Tibial nerve (tissue), 4 donors: ENCODE measurements around the gene CGREF1. TPM values are rescaled to one million over a fixed set of nuclear protein-coding genes. Genes with fewer than 3 reads are reported as not detected.

ENCODE experiments used
- DNase-seq, 2 donors: peaks; one replicate each; pipeline ENCODE4 v3.0.0-alpha.2; 2019; ENCODE audit warnings: low spot score in 2 of 2
- H3K27ac ChIP-seq, 4 donors: fragments of 200-600 bp; sonication (generic) in 3 of 4; one replicate each; pipeline ENCODE4 v1.5.1; 2017 to 2019; ENCODE audit warnings: mild to moderate bottlenecking in 1 of 4
- H3K27me3 ChIP-seq, 2 donors: fragments of 200-600 bp; sonication (generic) in 1 of 2; one replicate each; pipeline versions ENCODE4 v1.5.1 to v1.6.0; 2017 to 2019
- H3K36me3 ChIP-seq, 3 donors: fragments of 200-600 bp; sonication (generic); one replicate each; pipeline ENCODE4 v1.5.1; 2018 to 2019
- H3K4me1 ChIP-seq, 4 donors: fragments of 200-600 bp; sonication (generic) in 3 of 4; one replicate each; pipeline ENCODE4 v1.5.1; 2017 to 2019
- H3K4me3 ChIP-seq, 4 donors: fragments of 200-600 bp; sonication (generic) in 3 of 4; one replicate each; pipeline ENCODE4 v1.5.1; 2017 to 2019; ENCODE audit warnings: mild to moderate bottlenecking in 1 of 4, moderate library complexity in 1 of 4
- H3K9me3 ChIP-seq, 4 donors: fragments of 200-600 bp; sonication (generic) in 3 of 4; one replicate each; pipeline ENCODE4 v1.5.1; 2017 to 2019
- EP300 ChIP-seq, 2 donors: sonication (generic); formaldehyde crosslinking; IDR thresholded peaks; one replicate each; pipeline ENCODE4 v1.6.1; 2017; ENCODE audit warnings: antibody characterized with exemption in 2 of 2, mild to moderate bottlenecking in 1 of 2
- POLR2A ChIP-seq, 2 donors: fragments of 450-650 bp; IDR thresholded peaks; one replicate each; pipeline ENCODE4 v1.6.1; 2017; ENCODE audit warnings: antibody characterized with exemption in 2 of 2, mild to moderate bottlenecking in 2 of 2, moderate library complexity in 2 of 2
- whole genome bisulfite sequencing, 2 donors: methylation state at CpG; one replicate each; pipeline ENCODE4 v1.1.5; 2018; 5-methylcytosine and 5-hydroxymethylcytosine counted together
- total RNA-seq, 4 donors: library from RNA; depleted of rRNA; stranded (reverse); fragments of >200 nt; gene quantifications; one replicate each; pipeline ENCODE4 v1.1.0, GENCODE V29; 2016
- TF ChIP-seq, protein P1 (sequence below), 5 experiments: fragments of 200-600 bp in 3 of 5; fragments of 450-650 bp in 2 of 5; sonication (generic) in 3 of 5; IDR thresholded peaks; one replicate each; pipeline ENCODE4 v1.5.1; 2016 to 2019; ENCODE audit warnings: antibody characterized with exemption in 5 of 5, mild to moderate bottlenecking in 3 of 5, moderate library complexity in 2 of 5

The CGREF1 gene
- total RNA-seq, 4 donors from 2014 or later = 2.8 to 15.9 (median 8.4) TPM

DNA sequence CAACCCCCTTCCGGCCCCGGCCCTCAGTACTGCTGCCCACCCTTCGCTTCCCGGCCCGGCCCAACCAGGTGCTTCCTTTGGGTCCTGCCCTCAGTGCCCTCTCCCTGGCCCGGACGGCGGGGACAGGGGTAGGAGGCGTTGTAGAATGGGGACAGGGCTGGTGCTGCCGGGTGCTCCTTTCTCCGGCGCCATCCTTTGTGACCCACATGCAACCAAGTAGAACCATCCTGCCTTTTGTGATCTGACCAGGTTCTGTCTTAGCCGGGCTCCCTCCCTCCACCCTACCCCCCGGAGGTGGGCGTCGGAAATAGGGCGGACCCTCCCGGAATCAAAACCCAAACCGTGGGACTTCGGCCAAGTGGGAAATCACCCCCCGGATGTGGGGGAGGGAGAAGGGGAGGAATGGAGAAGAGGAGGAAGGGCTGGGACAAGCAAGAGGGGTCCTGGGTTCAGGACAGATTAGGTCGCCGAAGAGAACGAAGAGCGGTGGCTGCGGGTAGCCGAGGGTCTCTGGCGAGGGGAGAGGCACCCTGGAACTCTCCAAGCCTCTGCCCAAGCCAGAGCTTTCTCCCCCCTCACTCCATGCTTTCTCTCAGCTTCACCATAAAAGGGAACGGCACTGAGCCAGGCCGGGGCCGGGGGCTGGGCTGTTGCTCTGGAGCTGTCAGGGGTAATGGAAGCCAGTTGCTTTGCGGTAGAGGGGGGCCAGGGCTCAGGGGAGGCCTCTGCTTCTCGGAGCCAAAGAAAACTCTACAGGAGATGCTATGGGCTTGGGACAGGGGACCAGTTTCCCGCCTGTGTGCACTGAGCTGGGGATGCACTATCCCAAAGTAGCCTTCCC is 46.7 kb downstream of the CGREF1 start:
- H3K9me3 ChIP-seq = no peaks in the 10 kb centered on the region
- H3K4me3 ChIP-seq = peak overlapping the region; percentile 77 to 93 (median 88)
- DNase-seq = no peak
- 2 to 5% methylated on average over 34 of the region's 34 CpGs for WGBS, 2 donors
- H3K27ac ChIP-seq = peak overlapping the region; percentile 81 to 98 (median 93)
- peaks cover 0 to 25% (median 0%) of the 10 kb centered on the region in 3 donors for H3K36me3 ChIP-seq
- H3K4me1 ChIP-seq = peaks cover 0 to 74% (median 22%) of the 10 kb centered on the region in 4 donors
- H3K27me3 ChIP-seq = no peaks in the 10 kb centered on the region
- TF ChIP-seq EP300 (IDR thresholded peaks at IDR 0.05) = no peak
- TF ChIP-seq POLR2A (IDR thresholded peaks at IDR 0.05) = no peak
- TF ChIP-seq, protein P1, sequence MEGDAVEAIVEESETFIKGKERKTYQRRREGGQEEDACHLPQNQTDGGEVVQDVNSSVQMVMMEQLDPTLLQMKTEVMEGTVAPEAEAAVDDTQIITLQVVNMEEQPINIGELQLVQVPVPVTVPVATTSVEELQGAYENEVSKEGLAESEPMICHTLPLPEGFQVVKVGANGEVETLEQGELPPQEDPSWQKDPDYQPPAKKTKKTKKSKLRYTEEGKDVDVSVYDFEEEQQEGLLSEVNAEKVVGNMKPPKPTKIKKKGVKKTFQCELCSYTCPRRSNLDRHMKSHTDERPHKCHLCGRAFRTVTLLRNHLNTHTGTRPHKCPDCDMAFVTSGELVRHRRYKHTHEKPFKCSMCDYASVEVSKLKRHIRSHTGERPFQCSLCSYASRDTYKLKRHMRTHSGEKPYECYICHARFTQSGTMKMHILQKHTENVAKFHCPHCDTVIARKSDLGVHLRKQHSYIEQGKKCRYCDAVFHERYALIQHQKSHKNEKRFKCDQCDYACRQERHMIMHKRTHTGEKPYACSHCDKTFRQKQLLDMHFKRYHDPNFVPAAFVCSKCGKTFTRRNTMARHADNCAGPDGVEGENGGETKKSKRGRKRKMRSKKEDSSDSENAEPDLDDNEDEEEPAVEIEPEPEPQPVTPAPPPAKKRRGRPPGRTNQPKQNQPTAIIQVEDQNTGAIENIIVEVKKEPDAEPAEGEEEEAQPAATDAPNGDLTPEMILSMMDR (IDR thresholded peaks at IDR 0.05) = no peak

DNA sequence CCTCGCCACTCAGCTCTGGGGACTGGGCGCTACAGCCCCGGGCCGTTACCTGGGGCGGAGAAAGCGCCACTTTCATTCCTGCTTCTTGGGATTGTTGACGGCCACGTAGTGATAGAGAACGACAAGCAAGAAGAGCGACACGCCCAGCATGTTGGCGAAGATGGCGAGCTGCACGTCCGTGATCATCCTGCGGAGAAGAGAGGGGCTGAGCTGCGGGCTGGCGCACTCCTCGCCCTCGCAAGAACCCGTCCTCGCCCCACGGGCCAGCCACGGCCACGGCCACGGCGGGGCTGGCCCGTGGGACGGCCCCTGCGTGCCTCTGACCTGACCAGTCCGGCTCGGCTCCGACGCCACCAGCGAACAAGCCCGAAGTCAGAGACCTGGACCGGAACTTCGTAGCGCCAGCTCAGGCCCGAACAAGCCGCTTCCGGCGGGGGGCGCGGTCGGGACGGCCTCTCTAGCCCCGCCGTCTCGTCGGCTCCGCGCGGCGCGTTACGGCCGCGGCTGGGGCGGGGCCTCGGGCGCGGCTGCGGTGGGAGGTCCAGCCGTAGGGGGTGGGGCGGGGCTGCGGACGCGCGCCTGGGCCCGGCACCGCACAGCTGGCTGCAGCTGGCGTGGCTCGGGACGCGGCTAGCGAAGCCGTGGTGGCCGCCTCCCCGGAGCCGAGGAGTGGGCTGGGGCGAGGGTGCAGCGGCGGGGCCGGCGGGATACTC is 47.5 kb downstream of the CGREF1 start, which contains the start of gene OST4:
OST4 (minus strand) TSS at position 378 of the 713 bp plus-strand sequence.
- TF ChIP-seq POLR2A (IDR thresholded peaks at IDR 0.05) (peak in 1 of 2 donors; percentile 85), EP300 (IDR thresholded peaks at IDR 0.05) (peak; percentile 59 to 91)
- TF ChIP-seq, protein P1 (IDR thresholded peaks at IDR 0.05) = peak in 3 of 5 experiments; percentile 7 to 48 (median 9)
- WGBS, 2 donors = 0 to 1% methylated on average over 29 to 65 of the region's 86 CpGs
- H3K4me1 ChIP-seq = peaks cover 0 to 74% (median 22%) of the 10 kb centered on the region in 4 donors
- H3K4me3 ChIP-seq = peak within 1 kb of the TSS; percentile 85 to 93 (median 90)
- no peaks in the 10 kb centered on the region for H3K27me3 ChIP-seq
- peak; percentile 85 to 86 for DNase-seq
- H3K9me3 ChIP-seq = no peaks in the 10 kb centered on the region
- H3K27ac ChIP-seq = peak within 1 kb of the TSS; percentile 81 to 98 (median 93)
- H3K36me3 ChIP-seq = peaks cover 0 to 33% (median 0%) of the 10 kb centered on the region in 3 donors

DNA sequence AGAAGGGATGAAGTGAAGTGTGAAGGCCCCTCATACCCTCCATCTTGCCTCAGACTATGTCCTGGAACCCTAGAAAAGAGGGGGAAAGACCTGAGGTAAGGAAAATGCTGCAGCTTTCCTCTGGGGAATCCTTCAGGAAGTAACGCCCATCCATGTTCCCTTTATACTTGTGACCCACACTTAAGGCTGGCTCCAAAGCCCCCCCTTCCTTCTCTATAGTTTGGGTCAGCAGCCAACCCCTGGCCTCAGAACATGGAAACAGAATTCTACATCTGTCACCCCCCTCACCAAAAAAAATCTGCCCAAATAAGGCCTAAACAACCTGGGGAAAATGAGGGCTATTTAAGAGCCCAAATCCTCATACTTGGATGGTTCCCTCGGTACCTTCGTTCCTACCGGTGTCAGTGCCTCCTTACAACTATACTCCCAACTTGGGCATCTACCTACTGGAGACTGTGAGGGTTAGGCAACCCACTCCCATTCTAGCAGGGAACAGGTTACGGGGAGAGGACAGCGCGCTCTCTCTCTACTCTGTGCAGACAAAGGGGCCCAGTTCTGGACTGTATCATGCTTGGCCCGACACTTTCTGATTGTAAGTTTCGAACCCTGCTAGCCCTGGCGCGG is 48.2 kb downstream of the CGREF1 start:
- Histone ChIP-seq H3K9me3 (no peaks in the 10 kb centered on the region), H3K4me1 (peaks cover 0 to 74% (median 22%) of the 10 kb centered on the region in 4 donors), H3K36me3 (peaks cover 0 to 40% (median 0%) of the 10 kb centered on the region in 3 donors), H3K4me3 (peak overlapping the region; percentile 85 to 93 (median 90)), H3K27ac (peak overlapping the region; percentile 81 to 98 (median 91)), H3K27me3 (no peaks in the 10 kb centered on the region)
- TF ChIP-seq, protein P1 (IDR thresholded peaks at IDR 0.05) = no peak
- TF ChIP-seq EP300 (IDR thresholded peaks at IDR 0.05) = no peak
- TF ChIP-seq POLR2A (IDR thresholded peaks at IDR 0.05) = no peak
- WGBS, 2 donors = 2 to 3% methylated on average over 11 of the region's 11 CpGs
- no peak for DNase-seq

DNA sequence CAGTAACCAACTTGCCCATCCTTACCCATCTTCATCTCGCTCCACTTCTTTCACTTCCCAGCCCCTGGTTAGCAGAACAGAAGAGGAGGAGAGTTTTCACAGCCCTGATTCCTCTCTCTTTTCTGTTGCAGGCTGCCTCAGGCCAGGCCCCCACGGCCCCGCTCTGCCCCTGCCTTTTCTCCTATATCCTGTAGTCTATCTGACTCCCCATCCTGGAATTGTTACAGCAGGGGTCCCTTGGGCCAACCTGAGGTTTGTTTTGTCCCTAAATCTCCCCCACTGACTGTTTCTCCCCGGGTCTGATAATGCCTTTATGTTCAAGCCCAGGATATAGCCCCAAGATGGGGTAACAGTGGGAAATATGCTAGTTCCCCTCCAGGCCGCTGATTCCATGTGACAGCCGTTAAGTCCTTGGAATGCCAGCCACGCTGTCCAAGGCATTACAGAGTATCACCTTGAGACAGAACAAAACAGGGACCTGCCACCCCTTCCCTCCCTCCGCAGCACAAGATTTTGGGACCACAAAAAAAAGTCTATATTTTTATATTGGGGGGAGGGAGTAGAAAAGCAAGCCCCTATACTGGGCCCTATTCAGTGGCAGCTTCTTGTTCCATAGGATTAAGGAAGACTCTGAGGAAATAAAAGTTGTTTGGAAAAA is 48.8 kb downstream of the CGREF1 start:
- no peak for TF ChIP-seq POLR2A (IDR thresholded peaks at IDR 0.05)
- TF ChIP-seq, protein P1 (IDR thresholded peaks at IDR 0.05) = no peak
- no peak for TF ChIP-seq EP300 (IDR thresholded peaks at IDR 0.05)
- H3K4me1 ChIP-seq = peaks cover 0 to 69% (median 21%) of the 10 kb centered on the region in 4 donors
- peaks cover 0 to 46% (median 0%) of the 10 kb centered on the region in 3 donors for H3K36me3 ChIP-seq
- WGBS, 2 donors = 78 to 83% methylated on average over 8 of the region's 8 CpGs
- DNase-seq = no peak
- peak overlapping the region; percentile 85 to 93 (median 90) for H3K4me3 ChIP-seq
- peak overlapping the region in 3 of 4 donors; percentile 38 to 98 (median 90) for H3K27ac ChIP-seq
- H3K27me3 ChIP-seq = no peaks in the 10 kb centered on the region
- no peaks in the 10 kb centered on the region for H3K9me3 ChIP-seq
